Small intestine (tissue), 7 donors: ENCODE data around the gene SPOUT1. TPM values are rescaled to one million over a fixed set of nuclear protein-coding genes. Genes with fewer than 3 reads are reported as not detected.
"Not testable (repeated sequence)": the region's sequence is repeated elsewhere in the genome, so short reads cannot be mapped to it uniquely, and the experiment has no call there.

Source experiments
- DNase-seq, 2 donors: peaks; one replicate each; pipeline versions ENCODE4 v3.0.0 to v3.0.0-alpha.2; 2013
- FAIRE-seq: peaks from 2 replicates; lab custom pipeline; 2012; peaks lifted over from hg19 to GRCh38; lab: Jason Lieb, UNC
- H3K27ac ChIP-seq, 3 donors: one replicate each; pipeline ENCODE4 v1.5.1; 2013; ENCODE audit warnings: low read length in 2 of 3, mild to moderate bottlenecking in 2 of 3, control low read depth in 1 of 3, inconsistent platforms in 1 of 3, low read depth in 1 of 3, moderate library complexity in 1 of 3
- H3K27me3 ChIP-seq, 3 donors: one replicate each; pipeline ENCODE4 v1.6.1; 2013; ENCODE audit warnings: low read length in 3 of 3, inconsistent platforms in 1 of 3; ENCODE audit not compliant: control insufficient read depth in 3 of 3, insufficient read depth in 3 of 3
- H3K36me3 ChIP-seq, 3 donors: one replicate each; pipeline ENCODE4 v1.6.1; 2013; ENCODE audit warnings: low read length in 3 of 3, inconsistent platforms in 1 of 3, low read depth in 1 of 3, mild to moderate bottlenecking in 1 of 3, moderate library complexity in 1 of 3; ENCODE audit not compliant: control insufficient read depth in 3 of 3, insufficient read depth in 2 of 3
- H3K4me1 ChIP-seq, 3 donors: one replicate each; pipeline ENCODE4 v1.6.1; 2013; ENCODE audit warnings: low read length in 2 of 3, inconsistent platforms in 1 of 3, low read depth in 1 of 3, mild to moderate bottlenecking in 1 of 3, moderate library complexity in 1 of 3; ENCODE audit not compliant: control insufficient read depth in 3 of 3, insufficient read depth in 2 of 3
- H3K4me3 ChIP-seq, 3 donors: one replicate each; pipeline ENCODE4 v1.5.1; 2013; ENCODE audit warnings: low read length in 3 of 3, control low read depth in 1 of 3, inconsistent platforms in 1 of 3, low read depth in 1 of 3, mild to moderate bottlenecking in 1 of 3, moderate library complexity in 1 of 3
- H3K9me3 ChIP-seq, 2 donors: one replicate each; pipeline ENCODE4 v1.6.1; 2013; ENCODE audit warnings: low read depth in 1 of 2, low read length in 1 of 2; ENCODE audit not compliant: control insufficient read depth in 2 of 2, insufficient read depth in 1 of 2
- WGBS, 3 donors: extraction: QIAGEN DNeasy Blood & Tissue Kit; methylation state at CpG; one replicate each; pipeline ENCODE4 v1.1.7; 2013; 5-methylcytosine and 5-hydroxymethylcytosine counted together
- polyA plus RNA-seq, 4 donors: library from polyadenylated mRNA; stranded (reverse) in 3 of 4; unstranded in 1 of 4; fragments of 200-250 nt in 3 of 4; fragments of 120-200 nt in 1 of 4; gene quantifications; one replicate each; pipeline versions ENCODE4 v1.2.1 to v1.2.3, GENCODE V29; 2013
- donor health status: healthy with polysubstance abuse.
- donor health status: control.
- donor health status: control.
- donor health status: Bipolar disorder and iron deficiency.
- donor health status: healthy.

Gene SPOUT1
- polyA plus RNA-seq, 4 donors = 21.0 to 36.7 (median 24.0) TPM

GRCh38 chr9:128781187-128782070, 48.2 kb downstream of the SPOUT1 start:
- Histone ChIP-seq H3K27ac (no peak overlapping the region), H3K4me1 (peaks cover 0 to 3% (median 0%) of the 10 kb centered on the region in 3 donors), H3K27me3 (no peaks in the 10 kb centered on the region), H3K36me3 (no peaks in the 10 kb centered on the region), H3K4me3 (no peak overlapping the region), H3K9me3 (peaks cover 0 to 5% of the 10 kb centered on the region in 2 donors)
- WGBS, 3 donors = 81 to 87% (median 84%) methylated on average over 7 of the region's 7 CpGs
- FAIRE-seq (no peak), DNase-seq (no peak)

GRCh38 chr9:128780093-128780492, 49.5 kb downstream of the SPOUT1 start:
- not testable (repeated sequence) for H3K36me3 ChIP-seq, H3K27me3 ChIP-seq, H3K4me3 ChIP-seq, DNase-seq, H3K4me1 ChIP-seq, FAIRE-seq, H3K27ac ChIP-seq
- WGBS, 3 donors = 94 to 98% (median 96%) methylated on average over 7 to 26 of the region's 27 CpGs
- peaks cover 0 to 11% of the 10 kb centered on the region in 2 donors for H3K9me3 ChIP-seq

GRCh38 chr9:128774804-128775203, 54.8 kb downstream of the SPOUT1 start:
- WGBS, 3 donors = 73 to 90% (median 89%) methylated on average over 1 of the region's 1 CpG
- H3K36me3 ChIP-seq = no peaks in the 10 kb centered on the region
- H3K27ac ChIP-seq = no peak overlapping the region
- H3K9me3 ChIP-seq = peaks cover 0 to 6% of the 10 kb centered on the region in 2 donors
- DNase-seq (no peak), FAIRE-seq (no peak)
- no peak overlapping the region for H3K4me3 ChIP-seq
- H3K4me1 ChIP-seq = peaks cover 0 to 12% (median under 1%) of the 10 kb centered on the region in 3 donors
- H3K27me3 ChIP-seq = no peaks in the 10 kb centered on the region

GRCh38 chr9:128773049-128773448, 56.5 kb downstream of the SPOUT1 start:
- WGBS, 3 donors = 70 to 89% (median 73%) methylated on average over 5 of the region's 5 CpGs
- Histone ChIP-seq H3K27me3 (no peaks in the 10 kb centered on the region), H3K27ac (no peak overlapping the region), H3K4me1 (peaks cover 0 to 14% (median 2%) of the 10 kb centered on the region in 3 donors), H3K36me3 (peaks cover 0 to 12% (median 0%) of the 10 kb centered on the region in 3 donors), H3K9me3 (peaks cover 0 to 6% of the 10 kb centered on the region in 2 donors), H3K4me3 (no peak overlapping the region)
- DNase-seq (no peak), FAIRE-seq (no peak)

GRCh38 chr9:128771745-128772519, 57.7 kb downstream of the SPOUT1 start, which contains the start of gene ZER1:
TSS of gene ZER1 (minus strand) at chr9:128771927. CDS start at chr9:128755565, 16,362 bp downstream.
- Histone ChIP-seq H3K27ac (peak within 1 kb of the TSS; percentile 96 to 98 (median 96)), H3K4me3 (peak within 1 kb of the TSS; percentile 95 to 99 (median 96)), H3K4me1 (peaks cover 0 to 14% (median 2%) of the 10 kb centered on the region in 3 donors), H3K9me3 (peaks cover 0 to 6% of the 10 kb centered on the region in 2 donors), H3K36me3 (peaks cover 0 to 22% (median 0%) of the 10 kb centered on the region in 3 donors), H3K27me3 (no peaks in the 10 kb centered on the region)
- WGBS, 3 donors = 0 to 2% (median 1%) methylated on average over 54 to 72 of the region's 72 CpGs
- no peak for FAIRE-seq
- DNase-seq = peak; percentile 92 to 96

- Histone ChIP-seq H3K4me3 (peak overlapping the region; percentile 95 to 99 (median 96)), H3K27ac (peak overlapping the region; percentile 96 to 98 (median 96)), H3K9me3 (peaks cover 0 to 5% of the 10 kb centered on the region in 2 donors), H3K36me3 (peaks cover 0 to 22% (median 0%) of the 10 kb centered on the region in 3 donors), H3K4me1 (peaks cover 0 to 14% (median 2%) of the 10 kb centered on the region in 3 donors), H3K27me3 (no peaks in the 10 kb centered on the region)
- DNase-seq = peak; percentile 69 to 78
- WGBS, 3 donors = 0 to 1% (median 1%) methylated on average over 20 to 28 of the region's 28 CpGs
- FAIRE-seq = no peak
Observed at GRCh38 chr9:128771094-128771721, 58.4 kb downstream of the SPOUT1 start.

GRCh38 chr9:128770286-128771030, 59.1 kb downstream of the SPOUT1 start:
- Histone ChIP-seq H3K27me3 (no peaks in the 10 kb centered on the region), H3K9me3 (no peaks in the 10 kb centered on the region), H3K27ac (peak overlapping the region; percentile 96 to 98 (median 96)), H3K36me3 (peaks cover 0 to 26% (median 0%) of the 10 kb centered on the region in 3 donors), H3K4me1 (peaks cover 0 to 14% (median 2%) of the 10 kb centered on the region in 3 donors), H3K4me3 (peak overlapping the region; percentile 95 to 99 (median 96))
- FAIRE-seq = no peak
- 35 to 62% (median 52%) methylated on average over 11 of the region's 11 CpGs for WGBS, 3 donors
- DNase-seq = peak; percentile 51 to 76
